GM12873 (cell line): Measurements from ENCODE around the gene BCL7C.

Experiments used
- CTCF ChIP-seq: IDR thresholded peaks from 2 replicates; pipeline ENCODE4 v1.5.1; 2012; ENCODE audit warnings: low read depth, mild to moderate bottlenecking, moderate library complexity, low read length, control low read depth; ENCODE audit not compliant: insufficient read depth; ENCODE audit errors: missing control alignments

BCL7C gene

GRCh38 chr16:30838876-30839471 is 54.9 kb downstream of the BCL7C start:
- TF ChIP-seq CTCF, result no peak

GRCh38 chr16:30837904-30838303 is 56.0 kb downstream of the BCL7C start:
- TF ChIP-seq CTCF, result no peak
